Smooth muscle cell (in vitro differentiated cells): ENCODE measurements around the gene C1orf50. TPM values are rescaled to one million over a fixed set of nuclear protein-coding genes. Genes with fewer than 3 reads are reported as not detected.

Experiments
- DNase-seq: peaks from one replicate; lab custom pipeline; 2025; ENCODE audit not compliant: unreplicated experiment; lab: John Stamatoyannopoulos, UW
- H2AFZ ChIP-seq: fragments of 200-600 bp; sonication (generic); 2 replicates; pipeline ENCODE4 v1.6.0; 2016; ENCODE audit warnings: antibody characterized with exemption, low read depth, mild to moderate bottlenecking
- H3F3A ChIP-seq: fragments of 200-600 bp; sonication (generic); 2 replicates; pipeline ENCODE4 v1.6.0; 2017; ENCODE audit warnings: antibody characterized with exemption, low read depth
- H3K27ac ChIP-seq: fragments of 200-600 bp; sonication (generic); 2 replicates; pipeline ENCODE4 v1.5.1; 2016; ENCODE audit warnings: low read depth, mild to moderate bottlenecking
- H3K27me3 ChIP-seq: fragments of 200-600 bp; sonication (generic); 2 replicates; pipeline ENCODE4 v1.6.1; 2016; ENCODE audit warnings: low read depth, mild to moderate bottlenecking
- H3K36me3 ChIP-seq: fragments of 200-600 bp; sonication (generic); 2 replicates; pipeline ENCODE4 v1.5.1; 2016; ENCODE audit warnings: low read depth
- H3K4me1 ChIP-seq: fragments of 200-600 bp; sonication (generic); 2 replicates; pipeline ENCODE4 v1.5.1; 2016; ENCODE audit warnings: low read depth
- H3K4me2 ChIP-seq: fragments of 200-600 bp; sonication (generic); 2 replicates; pipeline ENCODE4 v1.6.0; 2016; ENCODE audit warnings: mild to moderate bottlenecking
- H3K4me3 ChIP-seq: fragments of 200-600 bp; sonication (generic); 2 replicates; pipeline ENCODE4 v1.5.1; 2016; ENCODE audit warnings: mild to moderate bottlenecking
- H3K79me2 ChIP-seq: fragments of 200-600 bp; sonication (generic); 2 replicates; pipeline ENCODE4 v1.6.0; 2016; ENCODE audit warnings: low read depth, mild to moderate bottlenecking
- H3K9ac ChIP-seq: fragments of 200-600 bp; sonication (generic); 2 replicates; pipeline ENCODE4 v1.6.0; 2016; ENCODE audit warnings: low read depth
- H3K9me3 ChIP-seq: fragments of 200-600 bp; sonication (generic); replicated peaks from 2 replicates; pipeline ENCODE4 v1.5.1; 2016; ENCODE audit warnings: low read depth
- H4K20me1 ChIP-seq: fragments of 200-600 bp; sonication (generic); 2 replicates; pipeline ENCODE4 v1.6.0; 2016; ENCODE audit warnings: low read depth
- CTCF ChIP-seq: fragments of 200-600 bp; sonication (generic); IDR thresholded peaks from 2 replicates; pipeline ENCODE4 v1.5.1; 2017; ENCODE audit warnings: borderline replicate concordance, mild to moderate bottlenecking, antibody characterized with exemption; ENCODE audit not compliant: insufficient read depth, poor library complexity, severe bottlenecking
- WGBS: methylation state at CpG from one replicate; pipeline ENCODE4 v1.1.7; 2016; ENCODE audit warnings: low lambda C conversion rate; 5-methylcytosine and 5-hydroxymethylcytosine counted together
- polyA plus RNA-seq: library from polyadenylated mRNA; unstranded; fragments of >200 nt; fragmentation: Nextera tagmentation; extraction: Ambion mirVana; gene quantifications from 2 replicates; pipeline ENCODE4 v1.2.1, GENCODE V29; 2016
- total RNA-seq: library from RNA; depleted of rRNA; stranded (reverse); fragments of >200 nt; gene quantifications from 2 replicates; pipeline ENCODE4 v1.2.3, GENCODE V29; 2014

C1orf50 gene
- total and polyA plus RNA-seq, 2 experiments from 2014 or later = 1.8 to 9.7 TPM

DNA sequence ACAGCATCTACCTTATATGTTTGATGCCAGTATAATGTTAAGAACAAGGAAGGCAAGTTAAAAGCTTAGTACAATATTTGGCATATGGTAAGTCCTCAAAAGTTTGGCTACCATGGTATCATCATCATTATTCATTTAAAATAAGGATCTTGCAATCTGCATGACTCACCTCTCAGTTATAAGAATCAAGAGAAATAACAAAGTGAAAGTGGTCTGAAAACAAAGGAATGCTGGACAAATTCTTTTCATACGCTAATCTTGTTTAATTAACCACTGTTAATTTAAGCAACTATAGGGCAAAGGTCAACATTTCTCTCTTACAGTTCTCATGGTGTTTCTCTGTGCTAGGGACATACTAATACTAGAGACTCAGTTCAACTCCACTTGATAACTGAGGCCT is 14.0 kb upstream of the C1orf50 start:
- Histone ChIP-seq H2AFZ (no peak overlapping the region), H3K27me3 (no peaks in the 10 kb centered on the region), H4K20me1 (peaks cover 56% of the 10 kb centered on the region), H3K4me2 (no peak overlapping the region), H3K4me1 (no peaks in the 10 kb centered on the region), H3K9me3 (no peaks in the 10 kb centered on the region), H3F3A (peaks cover 11% of the 10 kb centered on the region), H3K4me3 (no peak overlapping the region), H3K79me2 (no peaks in the 10 kb centered on the region), H3K27ac (no peak overlapping the region), H3K36me3 (peaks cover 29% of the 10 kb centered on the region), H3K9ac (no peak overlapping the region)
- TF ChIP-seq CTCF = no peak
- no peak for DNase-seq
- WGBS = 94% methylated on average over 1 of the region's 1 CpG

DNA sequence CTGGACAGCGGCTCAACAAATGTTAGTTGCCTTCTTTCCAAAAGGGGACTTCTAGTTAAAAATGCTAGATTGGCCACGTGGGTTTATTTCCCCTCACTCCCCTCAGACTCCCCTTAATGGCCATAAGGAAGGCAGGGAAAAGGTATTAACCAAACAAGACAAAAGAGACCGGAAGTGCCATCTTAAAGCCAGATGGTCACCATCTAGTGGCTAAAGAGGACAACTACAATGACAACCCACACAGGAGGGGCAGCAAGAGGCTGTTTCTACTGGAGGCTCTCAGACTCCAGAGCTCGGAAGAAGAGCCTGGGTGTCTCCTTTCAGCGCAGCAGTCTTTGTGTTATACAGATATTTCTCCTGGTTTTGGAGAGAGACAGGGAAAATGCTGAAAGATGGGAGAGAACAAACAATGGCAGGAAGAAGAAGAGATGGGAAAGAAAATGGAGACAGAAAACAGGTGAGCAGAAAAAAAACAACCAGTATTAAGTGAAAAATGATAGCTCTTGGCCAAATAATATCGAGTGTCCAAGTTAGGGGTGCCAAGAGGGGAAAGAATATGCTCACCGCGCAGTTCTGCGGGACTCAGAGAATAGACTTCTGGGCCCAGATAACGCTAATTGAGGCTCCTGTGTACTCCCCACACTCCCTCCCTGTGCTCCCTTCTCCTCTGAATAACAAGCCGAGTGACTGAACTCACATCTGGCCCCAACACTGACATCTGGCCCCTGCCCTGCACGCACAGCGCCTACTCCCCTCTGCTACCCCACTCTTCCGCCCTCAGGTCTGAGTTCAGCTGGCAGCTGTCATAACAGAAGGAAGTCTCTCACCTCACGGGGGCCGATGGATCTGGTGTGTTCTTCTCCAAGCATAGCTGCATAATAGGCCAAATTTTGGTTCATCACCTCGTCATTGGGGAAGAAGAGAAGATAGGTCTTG is 9.8 kb upstream of the C1orf50 start:
- Histone ChIP-seq H3K27me3 (no peaks in the 10 kb centered on the region), H4K20me1 (peaks cover 80% of the 10 kb centered on the region), H3K27ac (no peak overlapping the region), H3F3A (peaks cover 11% of the 10 kb centered on the region), H3K4me3 (no peak overlapping the region), H3K9me3 (no peaks in the 10 kb centered on the region), H3K4me2 (no peak overlapping the region), H3K9ac (no peak overlapping the region), H3K79me2 (peaks cover 22% of the 10 kb centered on the region), H3K4me1 (no peaks in the 10 kb centered on the region), H3K36me3 (peaks cover 36% of the 10 kb centered on the region), H2AFZ (no peak overlapping the region)
- DNase-seq = no peak
- WGBS = 81% methylated on average over 17 of the region's 17 CpGs
- TF ChIP-seq CTCF = peak; percentile 56

GRCh38 chr1:42757892-42758275 is 9.2 kb upstream of the C1orf50 start:
- DNase-seq = no peak
- H4K20me1 ChIP-seq = peaks cover 80% of the 10 kb centered on the region
- H3K36me3 ChIP-seq = peaks cover 30% of the 10 kb centered on the region

More at GRCh38 chr1:42757892-42758275, 9.2 kb upstream of the C1orf50 start:
- H3K27ac ChIP-seq = no peak overlapping the region
- H3K4me3 ChIP-seq = no peak overlapping the region
- peaks cover 8% of the 10 kb centered on the region for H3F3A ChIP-seq
- H3K9me3 ChIP-seq = no peaks in the 10 kb centered on the region
- TF ChIP-seq CTCF = no peak
- H2AFZ ChIP-seq = no peak overlapping the region
- peaks cover 29% of the 10 kb centered on the region for H3K79me2 ChIP-seq
- H3K4me1 ChIP-seq = no peaks in the 10 kb centered on the region
- no peaks in the 10 kb centered on the region for H3K27me3 ChIP-seq
- H3K9ac ChIP-seq = no peak overlapping the region
- no peak overlapping the region for H3K4me2 ChIP-seq
